ENCODE results near the gene PSME2.

PSME2 gene

GRCh38 chr14:24150993-24151392 lies 4.6 kb upstream of the PSME2 start:
- DNase-seq: no peak

DNA sequence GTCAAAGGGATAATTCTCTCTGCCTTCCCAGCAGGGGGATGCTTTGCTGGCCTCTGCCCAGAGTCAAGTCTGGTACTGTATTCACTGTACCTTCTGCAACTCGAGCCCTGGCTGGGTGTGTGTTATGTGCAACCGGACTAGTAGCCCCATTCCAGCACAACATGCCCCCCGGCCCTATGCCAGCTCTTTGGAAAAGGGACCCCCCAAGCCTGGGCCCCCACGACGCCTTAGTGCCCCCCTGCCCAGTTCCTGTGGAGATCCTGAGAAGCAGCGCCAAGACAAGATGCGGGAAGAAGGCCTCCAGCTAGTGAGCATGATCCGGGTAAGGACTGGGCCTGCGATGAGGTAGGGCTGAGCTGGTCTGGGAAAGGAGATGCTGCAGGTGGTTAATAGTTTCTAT lies 4.2 kb upstream of the PSME2 start:
- DNase-seq: no peak

- no peak for DNase-seq
Observed at GRCh38 chr14:24150061-24150460, 3.7 kb upstream of the PSME2 start.

- no peak for DNase-seq
Observed at GRCh38 chr14:24149302-24149969, 3.0 kb upstream of the PSME2 start.

- DNase-seq: peak in 1 of 2 experiments; percentile 7
Observed at GRCh38 chr14:24147761-24148428, 1.5 kb upstream of the PSME2 start.

DNA sequence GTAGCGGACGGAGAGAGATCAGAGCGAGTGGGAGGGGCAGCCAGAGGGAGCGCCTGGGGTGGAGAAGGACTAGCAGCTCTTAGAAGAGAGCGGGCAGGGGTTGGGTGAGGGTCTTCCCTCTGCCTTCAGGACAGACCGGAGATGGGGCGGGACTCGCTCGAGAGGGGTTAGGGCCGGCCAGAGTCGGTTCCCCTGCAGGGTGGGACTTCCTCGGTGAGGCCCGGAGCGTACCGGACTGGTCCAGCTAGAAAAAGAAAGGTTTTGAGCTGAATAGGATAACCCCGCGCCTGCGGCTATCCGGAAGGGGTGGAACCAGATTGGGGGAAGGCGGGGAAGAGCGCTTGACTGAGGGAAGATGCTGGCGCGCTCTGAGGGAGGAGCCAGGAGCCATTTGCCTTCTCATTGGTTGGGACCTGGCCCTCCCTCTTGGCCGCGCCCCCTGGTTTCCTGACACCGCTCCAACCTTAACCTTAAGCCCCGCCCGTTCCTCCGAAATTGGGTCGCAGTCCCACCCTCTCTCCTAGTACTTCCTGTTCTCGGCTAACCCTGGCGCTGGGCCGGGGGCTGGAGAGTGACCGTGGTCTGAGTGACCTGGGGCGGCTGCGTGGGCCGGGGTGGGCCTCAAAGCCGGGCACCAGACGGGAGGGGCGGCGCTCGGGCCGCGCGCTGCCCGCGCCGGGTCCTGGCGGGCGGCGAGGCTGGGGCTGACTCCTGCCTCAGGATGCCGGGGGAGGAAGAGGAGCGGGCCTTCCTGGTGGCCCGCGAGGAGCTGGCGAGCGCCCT lies 759 bp upstream of the PSME2 start, which contains the start of gene RNF31:
Gene RNF31, plus strand, starts transcription at position 521 of the 783 bp plus-strand sequence. Its CDS starts 201 bp downstream, at position 722.
- DNase-seq: peak; percentile 99

- DNase-seq: peak; percentile 8 to 26
Observed at GRCh38 chr14:24145690-24146452, 539 bp downstream of the PSME2 start.

DNA sequence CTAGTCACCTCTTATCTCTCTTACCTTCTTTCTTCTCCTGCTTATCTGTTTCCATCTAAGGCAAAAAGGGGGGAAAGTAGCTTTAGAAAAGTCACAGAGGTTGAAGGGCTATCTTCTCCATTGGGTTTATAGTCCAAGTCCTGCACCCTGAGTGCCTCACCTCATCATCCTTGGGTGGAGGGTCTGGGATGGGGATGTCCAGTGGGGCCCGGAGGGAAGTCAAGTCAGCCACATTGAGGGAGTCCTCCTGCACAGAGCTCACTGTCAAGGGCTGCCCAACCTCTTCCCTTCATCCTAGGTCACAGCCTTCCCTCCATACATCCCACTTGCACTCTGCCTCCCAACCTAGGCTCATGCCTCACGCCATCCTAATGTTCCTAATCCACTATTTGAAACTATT lies 1.2 kb downstream of the PSME2 start:
- no peak for DNase-seq

- no peak for DNase-seq
Observed at GRCh38 chr14:24144451-24144850, 2.0 kb downstream of the PSME2 start.

DNA sequence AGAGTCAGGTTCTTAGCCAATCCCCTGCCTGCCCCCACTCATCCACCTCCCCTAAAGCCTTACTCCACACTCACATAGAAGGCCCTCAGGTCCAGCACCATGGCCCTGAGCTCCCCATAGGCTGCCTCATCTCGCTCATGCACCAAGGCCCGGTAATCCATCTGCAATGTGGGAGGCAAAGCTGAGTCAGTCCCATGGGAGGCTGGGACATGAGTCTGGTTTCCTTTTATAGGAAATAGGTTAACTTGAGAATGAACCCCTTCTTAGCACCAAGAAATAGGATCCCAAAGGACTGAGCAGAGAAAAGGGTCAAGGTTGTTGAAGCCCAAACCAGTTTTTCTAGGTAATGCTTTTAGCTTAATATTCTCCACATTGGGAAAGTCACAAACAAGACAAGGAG lies 2.9 kb downstream of the PSME2 start:
- DNase-seq: no peak

DNA sequence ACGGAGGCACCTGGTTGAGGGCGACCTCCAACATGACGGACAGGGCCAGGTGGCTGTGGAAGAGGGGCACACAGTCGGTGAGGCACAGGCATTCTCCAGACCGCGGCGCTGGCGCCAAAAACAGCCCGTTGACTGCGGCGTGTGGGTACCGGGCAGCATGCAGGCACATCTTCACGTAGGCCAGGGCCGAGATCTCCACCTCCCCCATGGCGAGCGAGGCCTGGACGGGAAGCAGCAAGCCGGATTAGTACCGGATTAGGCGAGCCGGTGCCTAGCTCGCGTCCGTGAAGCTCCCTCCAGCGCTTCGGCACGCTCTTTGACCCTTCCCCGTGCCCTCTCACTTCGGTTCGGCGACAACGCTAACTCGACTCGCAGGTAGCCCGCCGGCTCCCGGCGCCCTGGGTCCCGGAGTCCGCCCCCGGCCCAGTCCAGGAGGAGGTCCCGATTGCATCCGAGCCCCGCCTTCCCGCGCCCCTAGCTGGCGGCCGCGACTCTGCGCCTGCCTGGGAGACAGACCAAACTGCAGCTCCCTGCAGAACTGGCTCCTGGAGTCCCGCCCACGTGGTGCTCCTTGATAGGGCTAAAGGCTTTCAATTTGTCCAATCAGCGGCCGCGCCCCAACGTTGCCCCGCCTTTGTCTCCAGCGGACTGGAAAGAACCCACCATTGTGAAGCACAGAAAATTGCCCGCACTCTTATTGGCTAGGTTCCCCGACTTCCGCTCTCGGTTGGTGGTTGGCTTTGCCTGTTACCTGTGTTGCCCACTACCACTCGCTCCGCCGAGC lies 5.1 kb downstream of the PSME2 start, which contains the start of gene EMC9:
Gene EMC9, minus strand, starts transcription at position 495 of the 784 bp plus-strand sequence. Its CDS starts 287 bp downstream, at position 208.
- peak; percentile 99 for DNase-seq

- DNase-seq: no peak
Observed at GRCh38 chr14:24139272-24139934, 7.0 kb downstream of the PSME2 start.

DNA sequence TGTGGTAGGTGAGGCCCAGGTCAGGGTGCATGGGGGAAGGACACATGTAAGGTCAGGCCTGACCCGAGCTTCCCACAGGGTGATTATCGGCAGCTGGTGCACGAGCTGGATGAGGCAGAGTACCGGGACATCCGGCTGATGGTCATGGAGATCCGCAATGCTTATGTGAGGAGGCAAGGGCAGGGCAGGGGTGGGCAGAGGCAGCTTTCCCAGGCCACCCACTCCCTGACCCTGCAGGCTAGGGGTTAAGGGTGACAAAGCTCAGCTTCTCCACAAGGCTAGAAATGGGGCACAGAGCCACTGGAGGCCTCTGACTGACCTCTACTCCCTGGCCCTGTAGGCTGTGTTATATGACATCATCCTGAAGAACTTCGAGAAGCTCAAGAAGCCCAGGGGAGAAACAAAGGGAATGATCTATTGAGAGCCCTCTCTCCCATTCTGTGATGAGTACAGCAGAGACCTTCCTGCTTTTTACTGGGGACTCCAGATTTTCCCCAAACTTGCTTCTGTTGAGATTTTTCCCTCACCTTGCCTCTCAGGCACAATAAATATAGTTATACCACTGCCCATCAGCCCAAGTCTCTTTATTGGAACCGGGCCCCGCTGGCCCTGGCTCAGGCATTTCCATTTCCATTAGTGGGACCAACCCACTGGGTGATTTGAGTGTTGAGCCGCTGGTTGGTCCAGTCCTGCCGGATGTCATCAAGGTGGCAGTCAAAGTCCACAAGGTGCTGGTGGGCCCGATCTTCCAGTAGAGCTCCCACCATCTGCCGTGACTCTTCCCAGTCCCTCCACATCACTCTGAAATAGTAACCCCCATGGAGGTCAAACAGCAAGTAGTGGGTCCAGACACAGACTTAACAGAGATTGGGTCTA lies 7.8 kb downstream of the PSME2 start:
- no peak for DNase-seq

GRCh38 chr14:24137529-24138395 lies 8.6 kb downstream of the PSME2 start:
- DNase-seq: no peak

DNA sequence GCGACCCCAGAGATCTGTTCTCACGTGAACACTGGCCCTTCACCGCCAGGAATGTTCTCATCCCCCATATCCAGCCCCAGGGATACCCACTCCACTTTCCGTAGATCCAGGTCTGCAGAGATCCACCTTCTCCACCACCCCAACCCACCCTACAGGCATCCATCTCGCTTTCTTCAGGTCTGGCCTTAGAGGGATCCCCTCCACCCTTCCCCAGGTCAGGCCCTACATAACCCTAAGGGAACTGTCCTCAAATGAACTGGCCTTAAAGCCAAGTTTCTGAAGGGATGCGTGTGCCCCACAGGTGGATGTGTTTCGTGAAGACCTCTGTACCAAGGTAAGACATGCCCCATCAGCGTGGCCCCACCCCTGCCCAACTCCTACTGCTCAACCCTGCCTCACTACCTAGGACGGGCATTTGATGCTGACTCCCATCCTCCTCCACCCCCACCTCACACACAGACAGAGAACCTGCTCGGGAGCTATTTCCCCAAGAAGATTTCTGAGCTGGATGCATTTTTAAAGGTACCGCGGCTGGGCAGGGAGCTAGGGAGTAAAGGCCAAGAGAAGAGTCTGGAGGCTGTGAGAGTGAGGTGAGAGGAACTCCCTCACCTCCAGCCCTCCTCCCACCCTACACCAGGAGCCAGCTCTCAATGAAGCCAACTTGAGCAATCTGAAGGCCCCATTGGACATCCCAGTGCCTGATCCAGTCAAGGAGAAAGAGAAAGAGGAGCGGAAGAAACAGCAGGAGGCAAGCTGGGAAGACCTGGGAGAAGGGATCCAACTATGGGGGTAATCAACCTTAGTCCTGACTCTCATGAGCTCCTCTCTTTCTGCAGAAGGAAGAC lies 9.5 kb downstream of the PSME2 start:
- DNase-seq: no peak

GRCh38 chr14:24135834-24136683 lies 10.4 kb downstream of the PSME2 start, which contains the start of gene PSME1:
Gene PSME1 (plus strand): TSS chr14:24136194. CDS start chr14:24136263, 69 bp downstream.
- peak; percentile 83 to 86 for DNase-seq

DNA sequence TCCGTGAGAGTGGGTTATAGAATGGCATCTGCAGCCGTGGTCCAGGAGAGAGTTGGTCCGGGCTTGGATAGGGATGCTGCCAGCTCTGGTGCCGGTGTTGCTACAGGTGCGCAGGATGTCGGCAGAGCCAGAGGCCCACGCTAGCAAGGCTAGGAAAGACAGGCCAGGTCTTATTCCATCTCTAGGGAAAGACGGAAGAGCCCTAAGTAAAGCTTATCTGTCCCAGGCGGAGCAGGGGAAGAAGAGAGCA lies 10.9 kb downstream of the PSME2 start:
- DNase-seq: peak in 1 of 2 experiments; percentile 50

DNA sequence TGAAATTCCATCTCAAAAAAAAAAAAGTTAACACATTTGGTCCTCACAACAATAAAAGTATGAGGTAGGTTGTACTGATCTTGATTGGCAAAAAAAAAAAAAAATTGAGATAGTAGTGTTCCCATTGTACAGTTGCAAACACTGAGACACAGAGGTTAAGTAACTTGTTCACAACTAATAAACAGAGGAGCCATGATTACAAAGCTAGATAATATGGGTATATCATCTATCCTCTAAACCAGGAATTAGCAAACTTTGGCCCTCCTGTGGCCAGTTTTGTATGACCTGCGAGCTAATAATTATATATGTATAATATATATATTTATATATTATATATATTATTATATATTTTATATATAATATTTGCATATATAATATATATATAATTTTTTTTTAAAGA lies 12.7 kb downstream of the PSME2 start:
- peak in 1 of 2 experiments; percentile 25 for DNase-seq

Measured in Kasumi-1 (cell line).